Measurements from ENCODE around the gene MASP1.
"Not testable (repeated sequence)": the region's sequence is repeated elsewhere in the genome, so short reads cannot be mapped to it uniquely, and the experiment has no call there.

The MASP1 gene

GRCh38 chr3:187264911-187265310 lies 26.6 kb downstream of the MASP1 start:
- FAIRE-seq, result no peak

GRCh38 chr3:187264021-187264420 lies 27.5 kb downstream of the MASP1 start:
- peak; percentile 69 for FAIRE-seq

DNA sequence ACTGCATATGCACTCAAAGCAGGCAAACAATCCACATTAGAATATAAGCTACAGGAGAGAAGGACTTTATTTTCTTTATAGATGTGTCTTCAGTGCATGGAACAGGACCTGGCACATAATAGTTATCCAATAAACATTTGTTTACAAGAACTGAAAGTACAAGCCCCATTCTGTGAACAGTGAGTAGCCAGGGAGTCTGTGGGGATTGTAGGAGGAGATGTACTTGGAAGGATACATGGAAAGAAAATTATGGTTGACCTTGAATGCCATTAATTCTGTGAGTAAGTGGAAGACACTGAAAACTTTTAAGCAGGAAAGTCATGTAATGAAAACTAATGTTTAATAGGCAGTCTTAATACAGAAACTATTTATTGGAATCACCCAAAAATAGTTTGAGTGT lies 28.3 kb downstream of the MASP1 start:
- no peak for FAIRE-seq

GRCh38 chr3:187262360-187262759 lies 29.2 kb downstream of the MASP1 start:
- no peak for FAIRE-seq

GRCh38 chr3:187261541-187261969 lies 30.0 kb downstream of the MASP1 start:
- FAIRE-seq, result no peak

DNA sequence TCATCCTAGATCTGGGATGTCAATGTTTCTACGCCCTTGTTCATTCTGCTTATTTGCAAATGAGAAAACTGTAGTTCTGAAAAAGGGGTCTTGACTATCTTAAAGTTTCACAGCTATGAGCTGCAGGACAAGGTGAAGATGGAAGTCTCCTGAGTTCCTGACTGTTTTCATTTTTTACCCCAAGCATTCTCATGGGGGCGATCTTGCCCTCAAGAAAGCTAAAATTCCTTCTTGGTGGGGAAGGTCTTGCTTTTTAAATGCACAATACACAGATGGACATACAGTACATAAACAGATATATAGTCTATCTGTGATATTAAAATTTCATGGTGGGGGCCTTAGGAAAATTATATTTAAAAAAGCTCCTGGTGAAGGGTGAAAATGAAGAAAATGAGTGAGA lies 32.4 kb downstream of the MASP1 start:
- FAIRE-seq, result no peak

DNA sequence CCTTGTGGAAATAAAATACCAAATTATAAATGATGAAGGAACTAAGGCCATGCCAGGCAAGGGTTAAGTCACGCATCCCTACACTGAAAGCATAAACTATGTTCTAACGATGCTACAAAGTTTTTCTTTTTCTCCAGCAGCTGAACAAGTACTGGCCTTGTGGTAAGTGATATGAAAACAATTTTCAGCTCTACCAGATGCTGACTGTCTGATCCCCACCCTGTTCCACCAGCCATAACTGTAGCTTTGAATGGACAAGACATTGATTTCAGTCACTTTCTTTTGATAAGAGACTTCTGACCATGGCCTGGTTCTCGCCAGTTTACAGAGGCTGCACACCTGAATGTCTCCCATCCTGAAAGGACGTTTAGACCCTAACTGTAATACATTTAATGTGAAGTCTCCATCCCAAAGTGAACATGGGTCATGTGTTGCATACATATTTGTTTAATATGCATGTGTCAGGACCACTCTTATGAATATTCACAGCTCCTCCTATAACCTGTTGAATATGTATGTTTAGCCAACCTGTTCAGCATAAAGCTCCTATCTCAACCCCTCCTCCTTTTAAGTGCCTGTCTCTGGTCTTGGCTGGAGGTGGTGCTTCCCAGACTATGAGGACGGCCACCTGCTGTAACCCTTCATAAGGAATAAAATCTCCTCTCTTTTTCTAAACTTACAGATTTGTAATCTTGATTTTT lies 33.4 kb downstream of the MASP1 start:
- no peak for FAIRE-seq

DNA sequence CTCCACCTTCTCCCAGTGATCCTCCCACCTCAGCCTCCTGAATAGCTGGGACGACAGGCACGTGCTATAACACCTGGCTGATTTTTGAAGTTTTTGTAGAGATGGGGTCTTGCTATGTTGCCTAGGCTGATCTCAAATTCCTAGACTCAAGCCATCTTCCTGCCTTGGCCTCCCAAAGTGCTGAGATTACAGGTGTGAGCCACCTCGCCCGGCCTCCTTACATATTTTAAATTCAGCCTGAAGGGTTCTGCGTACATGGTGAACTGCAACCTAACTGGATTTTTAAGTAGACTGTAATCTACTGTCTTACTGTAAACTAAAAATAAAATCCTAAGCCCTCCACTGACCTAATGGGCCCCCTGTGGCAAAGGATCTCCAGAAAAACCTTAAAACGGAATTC lies 34.1 kb downstream of the MASP1 start:
- no peak for FAIRE-seq

GRCh38 chr3:187256051-187256616 lies 35.4 kb downstream of the MASP1 start:
- FAIRE-seq, result no peak

DNA sequence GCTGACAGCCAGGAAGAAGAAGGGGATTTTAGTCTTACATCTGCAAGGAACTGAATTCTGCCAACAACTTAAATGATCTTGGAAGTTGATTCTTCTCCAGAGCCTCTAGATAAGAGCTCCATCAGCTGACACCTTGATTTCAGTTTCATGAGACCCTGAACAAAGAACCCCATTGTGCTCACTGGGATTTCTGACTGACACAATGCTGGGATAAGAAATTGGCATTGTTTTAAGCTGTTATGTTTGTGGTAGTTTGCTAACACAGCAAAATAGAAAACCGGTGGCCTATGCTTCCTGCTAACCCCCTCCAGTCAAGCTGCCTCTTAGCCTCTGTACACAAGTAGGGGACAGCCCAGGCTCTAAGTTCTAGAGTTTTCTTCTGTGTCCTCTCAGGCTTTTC lies 36.2 kb downstream of the MASP1 start:
- no peak for FAIRE-seq

DNA sequence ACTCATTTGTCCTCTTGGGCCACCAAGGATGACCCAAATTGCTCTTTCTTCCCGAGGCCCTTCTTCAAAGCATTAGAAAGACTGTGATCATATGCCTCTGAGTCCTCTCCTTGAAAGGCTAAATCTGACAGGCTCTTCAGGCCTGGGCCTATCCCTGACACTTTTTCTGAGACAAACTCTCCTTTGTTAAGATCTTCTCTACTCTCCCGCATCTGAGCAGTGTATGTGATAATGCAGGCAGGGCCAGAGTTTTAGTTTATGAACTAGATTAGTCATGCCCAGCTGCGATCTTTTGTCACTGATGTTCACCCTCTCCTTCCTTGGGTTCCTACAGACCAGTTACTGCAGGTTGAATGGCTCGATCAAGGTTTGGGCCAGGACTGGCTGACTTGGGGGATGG lies 39.2 kb downstream of the MASP1 start:
- FAIRE-seq, result no peak

GRCh38 chr3:187251599-187251998 lies 39.9 kb downstream of the MASP1 start:
- no peak for FAIRE-seq

DNA sequence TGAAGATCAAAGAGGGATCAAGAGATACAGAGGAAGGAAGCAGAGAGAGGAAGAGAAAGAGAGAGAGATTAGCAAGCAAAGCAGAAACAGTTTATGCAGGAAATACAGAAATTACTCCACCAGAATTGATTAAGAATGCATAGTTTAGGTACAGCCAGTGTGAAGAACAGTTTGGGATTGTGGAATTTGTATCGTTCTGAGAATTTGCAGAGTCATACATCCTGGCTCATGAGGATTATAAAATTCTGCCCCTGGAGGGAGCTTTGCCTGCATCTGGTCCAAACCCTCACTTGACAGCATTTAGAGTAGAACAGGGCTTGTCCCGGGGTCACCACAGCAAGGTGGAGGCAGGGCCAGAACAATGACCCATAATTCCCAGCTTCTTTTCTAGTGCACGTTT lies 44.1 kb downstream of the MASP1 start:
- FAIRE-seq, result no peak

- FAIRE-seq, result no peak
These were observed 47.5 kb downstream of the MASP1 start for GRCh38 chr3:187243933-187244524.

GRCh38 chr3:187242900-187243299 lies 48.6 kb downstream of the MASP1 start:
- FAIRE-seq, result no peak

GRCh38 chr3:187242435-187242834 lies 49.1 kb downstream of the MASP1 start:
- no peak for FAIRE-seq

DNA sequence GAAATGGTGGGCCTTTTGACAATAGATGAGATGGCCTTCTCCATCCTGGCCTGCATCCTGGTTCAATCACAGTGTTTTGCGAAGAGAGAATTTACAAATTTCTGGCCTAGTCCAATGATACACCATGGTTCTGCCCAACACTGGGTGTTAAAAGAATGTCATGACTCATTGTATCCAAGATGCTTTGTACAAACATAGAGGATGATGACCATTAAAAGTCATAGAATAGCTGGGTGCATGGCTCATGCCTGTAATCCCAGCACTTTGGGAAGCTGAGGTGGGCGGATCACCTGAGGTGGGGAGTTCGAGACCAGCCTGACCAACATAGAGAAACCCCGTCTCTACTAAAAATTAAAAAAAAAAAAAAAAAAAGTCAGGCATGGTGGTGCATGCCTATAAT lies 52.7 kb downstream of the MASP1 start:
- FAIRE-seq, result not testable (repeated sequence)

DNA sequence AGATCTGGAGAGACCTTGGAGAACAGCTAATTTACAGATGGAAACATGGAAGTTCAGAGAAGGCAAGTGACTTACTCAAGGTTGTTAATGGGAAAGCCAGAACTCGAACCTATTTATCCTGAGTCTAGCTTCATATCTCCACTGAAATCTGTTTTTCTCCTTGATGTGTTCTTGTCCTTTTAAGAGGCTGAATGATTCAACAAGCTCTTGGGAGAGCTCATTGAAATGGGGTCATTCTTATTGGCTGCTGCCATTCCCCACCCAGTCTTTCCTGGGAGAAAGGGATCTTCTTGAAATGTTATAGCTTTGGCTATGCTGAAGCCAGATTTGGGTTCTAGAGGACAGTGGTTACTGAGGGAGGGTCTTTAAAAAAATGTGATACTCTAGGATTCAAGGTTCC lies 53.3 kb downstream of the MASP1 start:
- FAIRE-seq, result no peak

DNA sequence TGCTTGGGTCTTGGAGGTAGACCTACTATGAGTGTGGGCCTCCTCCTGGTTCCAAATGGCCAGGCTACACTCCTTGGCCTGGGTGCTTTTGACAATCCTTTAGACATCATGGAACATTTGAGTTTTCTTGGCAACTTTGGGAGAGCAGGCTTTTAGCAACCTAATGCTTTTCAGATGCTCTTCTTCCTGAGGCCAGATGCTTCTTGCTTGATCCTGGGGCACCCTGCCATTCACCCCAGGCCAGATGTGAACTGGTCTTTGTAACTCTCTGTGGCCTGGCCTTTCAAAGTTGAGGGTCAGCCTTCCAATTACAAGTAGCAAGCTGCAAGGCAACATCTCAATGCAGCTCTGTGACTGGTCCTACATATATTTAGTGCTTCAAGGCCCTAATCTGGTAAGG lies 53.8 kb downstream of the MASP1 start:
- no peak for FAIRE-seq

DNA sequence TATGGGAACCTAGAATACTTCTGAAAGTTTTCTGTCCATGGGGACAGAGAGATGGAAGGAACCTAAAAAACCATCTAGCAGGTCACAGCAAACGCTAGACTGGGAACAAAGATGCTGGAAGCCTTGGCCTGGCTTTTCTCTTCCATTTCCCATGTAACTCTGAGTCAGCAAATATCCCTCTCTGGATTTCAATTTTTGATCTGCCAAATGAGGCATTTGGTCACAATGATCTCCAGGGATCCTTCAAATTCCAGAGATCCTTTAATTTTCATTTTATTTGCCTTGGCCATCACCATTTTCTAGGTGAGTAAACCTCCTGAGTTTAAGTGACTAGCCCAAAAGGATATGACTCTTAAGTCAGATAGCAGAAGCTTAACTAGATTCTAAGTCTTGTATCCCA lies 54.6 kb downstream of the MASP1 start:
- FAIRE-seq, result no peak

GRCh38 chr3:187230011-187230410 lies 61.5 kb downstream of the MASP1 start:
- FAIRE-seq, result no peak

GRCh38 chr3:187228740-187229139 lies 62.8 kb downstream of the MASP1 start:
- no peak for FAIRE-seq

GRCh38 chr3:187227658-187228258 lies 63.8 kb downstream of the MASP1 start:
- FAIRE-seq, result no peak

GRCh38 chr3:187223799-187224198 lies 67.7 kb downstream of the MASP1 start:
- FAIRE-seq, result peak; percentile 53
